B cell (primary cell): ENCODE data around the gene NFATC1. TPM values are rescaled to one million over a fixed set of nuclear protein-coding genes. Genes with fewer than 3 reads are reported as not detected.

Experiments used
- ATAC-seq: fragments of 200-7000 bp; cut with Tn5 transposase; one replicate; pipeline ENCODE4 v1.10.0; 2021; ENCODE audit warnings: low read depth, mild to moderate bottlenecking, moderate number of reproducible peaks, moderate library complexity
- CTCF ChIA-PET: fragments of 350-600 bp; sonication (Branson Sonifier 250); formaldehyde crosslinking; loops from one replicate; lab custom pipeline; 2021; ENCODE audit warnings: antibody characterized with exemption, inconsistent platforms; lab: Charles Lee
- POLR2A ChIA-PET: fragments of 350-600 bp; sonication (Branson Sonifier 250); formaldehyde crosslinking; loops from one replicate; lab custom pipeline; 2021; ENCODE audit warnings: antibody characterized with exemption; lab: Charles Lee
- DNase-seq: peaks from one replicate; pipeline ENCODE4 v3.0.0; 2013
- H2AFZ ChIP-seq: 2 replicates; pipeline ENCODE4 v1.6.1; 2012; ENCODE audit warnings: mild to moderate bottlenecking, low read depth, low read length; ENCODE audit not compliant: insufficient read depth, poor library complexity, severe bottlenecking
- H3K27ac ChIP-seq, 2 donors: 1 replicate in 1 of 2; 2 replicates in 1 of 2; pipeline ENCODE4 v1.5.1; 2012 to 2013; ENCODE audit warnings: low read length in 2 of 2, mild to moderate bottlenecking in 2 of 2, moderate library complexity in 1 of 2
- H3K27me3 ChIP-seq, 4 experiments: fragments of 200-600 bp in 1 of 4; sonication (generic) in 1 of 4; replicated peaks in 1 of 4; 1 replicate in 2 of 4; 2 replicates in 2 of 4; pipeline versions ENCODE4 v1.6.1 to v1.7.0; 2013 to 2016; ENCODE audit warnings: low read length in 3 of 4, mild to moderate bottlenecking in 2 of 4, mixed read lengths in 1 of 4, moderate library complexity in 1 of 4; ENCODE audit not compliant: insufficient read depth in 4 of 4, control insufficient read depth in 3 of 4; ENCODE audit errors: control extremely low read depth in 1 of 4
- H3K36me3 ChIP-seq, 2 experiments: replicated peaks in 1 of 2; 1 replicate in 1 of 2; 2 replicates in 1 of 2; pipeline versions ENCODE4 v1.6.1 to v1.7.1; 2013; ENCODE audit warnings: low read length in 1 of 2; ENCODE audit not compliant: insufficient read depth in 2 of 2, control insufficient read depth in 1 of 2; ENCODE audit errors: control extremely low read depth in 1 of 2, extremely low read depth in 1 of 2
- H3K4me1 ChIP-seq, 2 donors: fragments of 200-600 bp in 1 of 2; sonication (generic) in 1 of 2; 1 replicate in 1 of 2; 2 replicates in 1 of 2; pipeline versions ENCODE4 v1.5.1 to v1.6.1; 2013 to 2017; ENCODE audit warnings: low read length in 2 of 2; ENCODE audit not compliant: control insufficient read depth in 2 of 2, insufficient read depth in 2 of 2
- H3K4me2 ChIP-seq: replicated peaks from 2 replicates; pipeline ENCODE3; 2012; ENCODE audit warnings: mild to moderate bottlenecking, low read depth, low read length; ENCODE audit not compliant: poor library complexity, severe bottlenecking
- H3K4me3 ChIP-seq, 5 experiments: fragments of 200-600 bp in 1 of 5; sonication (generic) in 1 of 5; 1 replicate in 3 of 5; 2 replicates in 2 of 5; pipeline versions ENCODE4 v1.5.1 to v1.7.0; 2011 to 2016; ENCODE audit warnings: low read length in 4 of 5, mild to moderate bottlenecking in 4 of 5, low read depth in 2 of 5, control low read depth in 1 of 5, moderate library complexity in 1 of 5; ENCODE audit not compliant: insufficient read depth in 1 of 5; ENCODE audit errors: control extremely low read depth in 1 of 5, extremely low read depth in 1 of 5
- H3K79me2 ChIP-seq: fragments of 200-600 bp; sonication (generic); one replicate; pipeline ENCODE4 v1.6.0; 2016; ENCODE audit warnings: low read length; ENCODE audit not compliant: control insufficient read depth, insufficient read depth
- H3K9ac ChIP-seq: fragments of 200-600 bp; sonication (generic); 2 replicates; pipeline ENCODE4 v1.6.1; 2017; ENCODE audit warnings: mild to moderate bottlenecking, low read length, moderate library complexity
- H3K9me3 ChIP-seq, 3 donors: one replicate each; pipeline versions ENCODE4 v1.6.1 to v1.7.1; 2013; ENCODE audit warnings: low read length in 2 of 3; ENCODE audit not compliant: control insufficient read depth in 2 of 3, insufficient read depth in 1 of 3; ENCODE audit errors: control extremely low read depth in 1 of 3
- H4K20me1 ChIP-seq: 2 replicates; pipeline ENCODE4 v1.6.0; 2012; ENCODE audit warnings: mild to moderate bottlenecking, low read length; ENCODE audit not compliant: insufficient read depth, control insufficient read depth, poor library complexity, severe bottlenecking
- H3K27ac Mint-ChIP-seq: one replicate; pipeline ENCODE4 v1.8.0; 2021; ENCODE audit warnings: mixed read lengths
- H3K27me3 Mint-ChIP-seq: one replicate; pipeline ENCODE4 v1.8.0; 2021; ENCODE audit warnings: mixed read lengths
- H3K4me1 Mint-ChIP-seq: one replicate; pipeline ENCODE4 v1.8.0; 2021; ENCODE audit warnings: mixed read lengths
- H3K4me3 Mint-ChIP-seq: one replicate; pipeline ENCODE4 v1.8.0; 2021; ENCODE audit warnings: mixed read lengths
- H3K9me3 Mint-ChIP-seq: one replicate; pipeline ENCODE4 v1.8.0; 2022; ENCODE audit warnings: mixed read lengths; ENCODE audit not compliant: insufficient read depth
- CTCF ChIP-seq: fragments of 200-600 bp; IDR thresholded peaks from one replicate; pipeline ENCODE4 v1.8.0; 2022; ENCODE audit warnings: antibody characterized with exemption, mild to moderate bottlenecking
- EZH2 ChIP-seq: IDR thresholded peaks from 2 replicates; pipeline ENCODE4 v1.6.1; 2012; ENCODE audit warnings: borderline replicate concordance, low read depth, mild to moderate bottlenecking, moderate library complexity, low read length; ENCODE audit not compliant: insufficient read depth, poor library complexity, severe bottlenecking
- WGBS: methylation state at CpG from one replicate; pipeline ENCODE4 v1.1.5; 2013; ENCODE audit warnings: missing lambda C conversion rate; ENCODE audit not compliant: insufficient coverage; 5-methylcytosine and 5-hydroxymethylcytosine counted together
- intact Hi-C: fragments of 100-400 bp; cut with micrococcal nuclease; formaldehyde crosslinking; loops from one replicate; pipeline ENCODE4 v1.10.0; 2022
- polyA plus RNA-seq: library from polyadenylated mRNA; depleted of rRNA; stranded (reverse); fragments of >200 nt; gene quantifications from 2 replicates; pipeline ENCODE4 v1.2.3, GENCODE V29; 2012
- total RNA-seq, 2 donors: library from RNA; stranded (reverse); fragments of 120-200 nt in 1 of 2; gene quantifications; 1 replicate in 1 of 2; 2 replicates in 1 of 2; pipeline versions ENCODE4 v1.2.3 to v1.2.4, GENCODE V29; 2013 to 2022

NFATC1 gene
- total and polyA plus RNA-seq, 2 donors (not counting 1 experiment from before 2014, with no cell fraction given), result 32.2 to 108 TPM

- Histone ChIP-seq H3K27me3 (no peaks in the 10 kb centered on the region), H2AFZ (no peak overlapping the region), H3K4me2 (peak overlapping the region; percentile 89), H3K79me2 (peaks cover 69% of the 10 kb centered on the region), H3K4me1 (peaks cover 54 to 71% of the 10 kb centered on the region in 2 donors), H3K36me3 (peaks cover 0 to 21% of the 10 kb centered on the region in 2 experiments), H3K9me3 (peaks cover 0 to 3% (median 0%) of the 10 kb centered on the region in 3 donors), H3K27ac (peak overlapping the region; percentile 96), H3K4me3 (peak overlapping the region in 4 of 5 experiments; percentile 11 to 46 (median 42)), H3K9ac (peak overlapping the region; percentile 64), H4K20me1 (peaks cover 6% of the 10 kb centered on the region)
- no peaks in the 10 kb centered on the region for H3K9me3 Mint-ChIP-seq
- ATAC-seq (peak; percentile 38), DNase-seq (no peak)
- no peak for TF ChIP-seq EZH2
- no peak for TF ChIP-seq CTCF
- peak overlapping the region; percentile 85 for H3K27ac Mint-ChIP-seq
- ChIA-PET POLR2A (interaction anchor here (1.0 to 2.7 kb wide), 15 partner anchors 11 to 455 kb away, joined by 3 to 22 read pairs (median 5); no protein-coding TSS in a partner anchor), CTCF (interaction anchor here (0.8 to 2.8 kb wide), 13 partner anchors 15 to 144 kb away, joined by 3 to 38 read pairs (median 4); partner anchors contain the start of gene NFATC1)
- H3K4me1 Mint-ChIP-seq, result peaks cover 67% of the 10 kb centered on the region
- WGBS, result 4% methylated on average over 7 of the region's 11 CpGs
- H3K27me3 Mint-ChIP-seq, result no peaks in the 10 kb centered on the region
- intact Hi-C loops, result loop anchor here (1.0 to 5.0 kb wide), 4 partner anchors 26 to 509 kb away; partner anchors contain the start of gene RBFA
- H3K4me3 Mint-ChIP-seq, result peak overlapping the region; percentile 76
Observed at GRCh38 chr18:79523206-79523735, 127.5 kb downstream of the NFATC1 start.

- H4K20me1 ChIP-seq, result peaks cover 6% of the 10 kb centered on the region
- CTCF ChIA-PET, result interaction anchor here (0.8 to 2.8 kb wide), 15 partner anchors 16 to 144 kb away, joined by 3 to 38 read pairs (median 4); partner anchors contain the start of gene NFATC1
- H3K9ac ChIP-seq, result peak overlapping the region; percentile 64
- DNase-seq (peak; percentile 92), ATAC-seq (peak; percentile 57)
- no peaks in the 10 kb centered on the region for H3K9me3 Mint-ChIP-seq
- no peaks in the 10 kb centered on the region for H3K27me3 Mint-ChIP-seq
- H3K4me2 ChIP-seq, result peak overlapping the region; percentile 89
- peaks cover 0 to 3% (median 0%) of the 10 kb centered on the region in 3 donors for H3K9me3 ChIP-seq
- H2AFZ ChIP-seq, result peak overlapping the region; percentile 9
- peak overlapping the region; percentile 96 for H3K27ac ChIP-seq
- peak overlapping the region; percentile 85 for H3K27ac Mint-ChIP-seq
- intact Hi-C loops, result loop anchor here (1.0 to 5.0 kb wide), 6 partner anchors 14 to 509 kb away; partner anchors contain the start of gene RBFA
- H3K4me3 ChIP-seq, result peak overlapping the region in 4 of 5 experiments; percentile 37 to 46 (median 42)
- peak overlapping the region; percentile 76 for H3K4me3 Mint-ChIP-seq
- WGBS, result 0% methylated on average over 2 of the region's 13 CpGs
- H3K27me3 ChIP-seq, result no peaks in the 10 kb centered on the region
- H3K4me1 ChIP-seq, result peaks cover 54 to 68% of the 10 kb centered on the region in 2 donors
- POLR2A ChIA-PET, result interaction anchor here (1.0 to 2.7 kb wide), 13 partner anchors 17 to 455 kb away, joined by 3 to 22 read pairs (median 5); no protein-coding TSS in a partner anchor
- peaks cover 0 to 25% of the 10 kb centered on the region in 2 experiments for H3K36me3 ChIP-seq
- peaks cover 64% of the 10 kb centered on the region for H3K79me2 ChIP-seq
- no peak for TF ChIP-seq EZH2
- TF ChIP-seq CTCF, result no peak
- peaks cover 67% of the 10 kb centered on the region for H3K4me1 Mint-ChIP-seq
Observed at GRCh38 chr18:79523736-79524180, 128.0 kb downstream of the NFATC1 start.
